Measurements from ENCODE around the gene ACY1.
"Not testable (repeated sequence)": the region's sequence is repeated elsewhere in the genome, so short reads cannot be mapped to it uniquely, and the experiment has no call there.

The ACY1 gene

GRCh38 chr3:52030714-52031310, 47.5 kb downstream of the ACY1 start:
- no peak overlapping the region for H3K4me3 ChIP-seq (replicated peaks; ENCODE audit: insufficient read depth, low read length)
- DNase-seq (ENCODE audit: low read depth in 1 of 2, low spot score in 1 of 2), result no peak
- TF ChIP-seq CTCF (IDR thresholded peaks at IDR 0.05; ENCODE audit: insufficient read depth, low read length) (no peak), SPI1 (IDR thresholded peaks at IDR 0.05; ENCODE audit: borderline replicate concordance, low read depth) (no peak), POLR2AphosphoS5 (IDR thresholded peaks at IDR 0.05; ENCODE audit: low read depth) (no peak), REST (IDR thresholded peaks at IDR 0.05; ENCODE audit: insufficient replicate concordance, low read depth) (no peak), GABPA (IDR thresholded peaks at IDR 0.05; ENCODE audit: low read depth) (no peak)
- H3K27ac ChIP-seq (replicated peaks), result no peak overlapping the region
- no peaks in the 10 kb centered on the region for H3K27me3 ChIP-seq (ENCODE audit: insufficient read depth, poor library complexity, severe bottlenecking)

- no peak overlapping the region for H3K27ac ChIP-seq (replicated peaks)
- no peak overlapping the region for H3K4me3 ChIP-seq (replicated peaks; ENCODE audit: insufficient read depth, low read length)
- no peaks in the 10 kb centered on the region for H3K27me3 ChIP-seq (ENCODE audit: insufficient read depth, poor library complexity, severe bottlenecking)
- no peak for TF ChIP-seq POLR2AphosphoS5 (IDR thresholded peaks at IDR 0.05; ENCODE audit: low read depth)
- no peak for TF ChIP-seq SPI1 (IDR thresholded peaks at IDR 0.05; ENCODE audit: borderline replicate concordance, low read depth)
- TF ChIP-seq REST (IDR thresholded peaks at IDR 0.05; ENCODE audit: insufficient replicate concordance, low read depth), result no peak
- TF ChIP-seq CTCF (IDR thresholded peaks at IDR 0.05; ENCODE audit: insufficient read depth, low read length), result no peak
- no peak for TF ChIP-seq GABPA (IDR thresholded peaks at IDR 0.05; ENCODE audit: low read depth)
- no peak for DNase-seq (ENCODE audit: low read depth in 1 of 2, low spot score in 1 of 2)
Measured at GRCh38 chr3:52031896-52032295, 48.6 kb downstream of the ACY1 start.

- TF ChIP-seq CTCF (IDR thresholded peaks at IDR 0.05; ENCODE audit: insufficient read depth, low read length) (no peak), REST (IDR thresholded peaks at IDR 0.05; ENCODE audit: insufficient replicate concordance, low read depth) (no peak), GABPA (IDR thresholded peaks at IDR 0.05; ENCODE audit: low read depth) (no peak), POLR2AphosphoS5 (IDR thresholded peaks at IDR 0.05; ENCODE audit: low read depth) (no peak), SPI1 (IDR thresholded peaks at IDR 0.05; ENCODE audit: borderline replicate concordance, low read depth) (no peak)
- Histone ChIP-seq H3K4me3 (replicated peaks; ENCODE audit: insufficient read depth, low read length) (no peak overlapping the region), H3K27me3 (ENCODE audit: insufficient read depth, poor library complexity, severe bottlenecking) (no peaks in the 10 kb centered on the region), H3K27ac (replicated peaks) (no peak overlapping the region)
- no peak for DNase-seq (ENCODE audit: low read depth in 1 of 2, low spot score in 1 of 2)
Measured at GRCh38 chr3:52032702-52033408, 49.5 kb downstream of the ACY1 start.

GRCh38 chr3:52033748-52034147, 50.4 kb downstream of the ACY1 start:
- H3K27me3 ChIP-seq (ENCODE audit: insufficient read depth, poor library complexity, severe bottlenecking); DNase-seq (ENCODE audit: low read depth in 1 of 2, low spot score in 1 of 2); H3K27ac ChIP-seq (replicated peaks); H3K4me3 ChIP-seq (replicated peaks; ENCODE audit: insufficient read depth, low read length): not testable (repeated sequence)
